SK-N-SH treated with all-trans-retinoic acid at 6 μM for 48 hours (cell line): ENCODE results near the gene UNC5B.

Source experiments
- ATAC-seq: fragments of 200-7000 bp; cut with Tn5 transposase; 3 replicates; pipeline ENCODE4 v1.9.1; 2020; ENCODE audit warnings: mild to moderate bottlenecking, moderate library complexity
- ARNTL ChIP-seq: fragments of 450-650 bp; formaldehyde crosslinking; IDR thresholded peaks from 2 replicates; pipeline ENCODE4 v1.5.0; 2020; ENCODE audit warnings: low read depth, mild to moderate bottlenecking, moderate library complexity, borderline replicate concordance
- BACH2 ChIP-seq: fragments of 250-450 bp; sonication (Bioruptor Pico); IDR thresholded peaks from 2 replicates; pipeline ENCODE4 v1.9.0; 2021; ENCODE audit warnings: mild to moderate bottlenecking, borderline replicate concordance
- CSDC2 ChIP-seq: fragments of 250-450 bp; sonication (Bioruptor Pico); IDR thresholded peaks from 2 replicates; pipeline ENCODE4 v1.5.0; 2020; ENCODE audit warnings: mild to moderate bottlenecking, moderate library complexity
- ESRRG ChIP-seq: fragments of 250-450 bp; sonication (Bioruptor Pico); IDR thresholded peaks from 2 replicates; pipeline ENCODE4 v1.6.1; 2021; ENCODE audit warnings: mild to moderate bottlenecking
- GLIS3 ChIP-seq: fragments of 250-450 bp; sonication (Bioruptor Pico); IDR thresholded peaks from 2 replicates; pipeline ENCODE4 v1.5.0; 2020; ENCODE audit warnings: mild to moderate bottlenecking, moderate library complexity
- ISL1 ChIP-seq: fragments of 250-450 bp; sonication (Bioruptor Pico); IDR thresholded peaks from 2 replicates; pipeline ENCODE4 v2.1.2; 2022; ENCODE audit warnings: mild to moderate bottlenecking, moderate library complexity
- OSR1 ChIP-seq: fragments of 250-450 bp; sonication (Bioruptor Pico); IDR thresholded peaks from 2 replicates; pipeline ENCODE4 v1.8.0; 2022; ENCODE audit warnings: moderate library complexity, mild to moderate bottlenecking, inconsistent platforms
- PPARA ChIP-seq: fragments of 250-450 bp; sonication (Bioruptor Pico); IDR thresholded peaks from 2 replicates; pipeline ENCODE4 v1.5.0; 2020; ENCODE audit warnings: mild to moderate bottlenecking, borderline replicate concordance
- RARB ChIP-seq: fragments of 250-450 bp; sonication (Bioruptor Pico); IDR thresholded peaks from 2 replicates; pipeline ENCODE4 v1.8.0; 2021; ENCODE audit warnings: mild to moderate bottlenecking, moderate library complexity
- SNAI2 ChIP-seq: fragments of 250-450 bp; sonication (Bioruptor Pico); IDR thresholded peaks from 2 replicates; pipeline ENCODE4 v1.5.0; 2020; ENCODE audit warnings: mild to moderate bottlenecking, moderate library complexity
- TCF4 ChIP-seq: fragments of 250-450 bp; sonication (Bioruptor Pico); IDR thresholded peaks from 2 replicates; pipeline ENCODE4 v1.8.0; 2021; ENCODE audit warnings: mild to moderate bottlenecking, moderate library complexity, borderline replicate concordance
- TOX ChIP-seq: fragments of 250-450 bp; sonication (Bioruptor Pico); IDR thresholded peaks from 2 replicates; pipeline ENCODE4 v1.8.0; 2021; ENCODE audit warnings: mild to moderate bottlenecking, moderate library complexity, borderline replicate concordance
- ZC3H10 ChIP-seq: fragments of 250-450 bp; sonication (Bioruptor Pico); IDR thresholded peaks from 2 replicates; pipeline ENCODE4 v1.5.1; 2021; ENCODE audit warnings: mild to moderate bottlenecking, moderate library complexity
- ZFP3 ChIP-seq: fragments of 250-450 bp; sonication (Bioruptor Pico); IDR thresholded peaks from 2 replicates; pipeline ENCODE4 v1.5.0; 2020; ENCODE audit warnings: mild to moderate bottlenecking, moderate library complexity
- ZFP30 ChIP-seq: fragments of 450-650 bp; formaldehyde crosslinking; IDR thresholded peaks from 2 replicates; pipeline ENCODE4 v1.5.0; 2022; ENCODE audit warnings: mild to moderate bottlenecking, moderate library complexity
- ZNF565 ChIP-seq: fragments of 450-650 bp; formaldehyde crosslinking; conservative IDR thresholded peaks from 2 replicates; pipeline ENCODE4 v1.5.0; 2020; ENCODE audit warnings: low read depth, mild to moderate bottlenecking, moderate library complexity
- ZNF70 ChIP-seq: fragments of 450-650 bp; formaldehyde crosslinking; IDR thresholded peaks from 2 replicates; pipeline ENCODE4 v1.5.0; 2020; ENCODE audit warnings: mild to moderate bottlenecking, moderate library complexity
- ZNF8 ChIP-seq: fragments of 450-650 bp; formaldehyde crosslinking; IDR thresholded peaks from 2 replicates; pipeline ENCODE4 v1.5.0; 2020; ENCODE audit warnings: mild to moderate bottlenecking, moderate library complexity
- TF ChIP-seq, protein P1 (sequence below): fragments of 250-450 bp; sonication (Bioruptor Pico); IDR thresholded peaks from 2 replicates; pipeline ENCODE4 v1.5.1; 2020; ENCODE audit warnings: low read depth, mild to moderate bottlenecking, moderate library complexity
- TF ChIP-seq, protein P2 (sequence below): fragments of 250-450 bp; sonication (Bioruptor Pico); IDR thresholded peaks from 2 replicates; pipeline ENCODE4 v1.8.0; 2021; ENCODE audit warnings: low read depth, mild to moderate bottlenecking, moderate library complexity, borderline replicate concordance
- TF ChIP-seq, protein P3 (sequence below): fragments of 250-450 bp; sonication (Bioruptor Pico); IDR thresholded peaks from 2 replicates; pipeline ENCODE4 v1.5.1; 2021; ENCODE audit warnings: mild to moderate bottlenecking, moderate library complexity
- TF ChIP-seq, protein P4 (sequence below): fragments of 250-450 bp; sonication (Bioruptor Pico); IDR thresholded peaks from 2 replicates; pipeline ENCODE4 v1.8.0; 2020; ENCODE audit warnings: mild to moderate bottlenecking, moderate library complexity, borderline replicate concordance

Gene UNC5B

DNA sequence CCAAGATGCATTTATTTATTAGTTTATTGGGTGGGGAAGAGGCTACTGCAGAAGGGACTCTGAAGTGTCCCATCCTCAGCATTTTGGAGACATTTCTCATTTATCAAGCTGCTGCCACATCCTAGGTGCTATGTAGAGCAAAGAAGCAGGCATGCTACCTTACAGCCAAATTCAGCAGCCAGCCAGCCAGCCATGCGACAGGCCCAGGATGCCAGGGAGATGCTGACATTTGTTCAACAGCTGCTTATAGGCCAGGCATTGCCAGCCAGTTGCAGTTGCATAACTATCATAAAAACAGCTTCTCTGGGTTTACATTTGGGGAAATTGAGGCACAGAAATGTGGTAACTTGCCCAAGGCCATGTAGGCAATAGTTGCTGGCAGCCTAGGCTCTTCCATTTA is 109.0 kb downstream of the UNC5B start (continued):
- TF ChIP-seq, protein P1, sequence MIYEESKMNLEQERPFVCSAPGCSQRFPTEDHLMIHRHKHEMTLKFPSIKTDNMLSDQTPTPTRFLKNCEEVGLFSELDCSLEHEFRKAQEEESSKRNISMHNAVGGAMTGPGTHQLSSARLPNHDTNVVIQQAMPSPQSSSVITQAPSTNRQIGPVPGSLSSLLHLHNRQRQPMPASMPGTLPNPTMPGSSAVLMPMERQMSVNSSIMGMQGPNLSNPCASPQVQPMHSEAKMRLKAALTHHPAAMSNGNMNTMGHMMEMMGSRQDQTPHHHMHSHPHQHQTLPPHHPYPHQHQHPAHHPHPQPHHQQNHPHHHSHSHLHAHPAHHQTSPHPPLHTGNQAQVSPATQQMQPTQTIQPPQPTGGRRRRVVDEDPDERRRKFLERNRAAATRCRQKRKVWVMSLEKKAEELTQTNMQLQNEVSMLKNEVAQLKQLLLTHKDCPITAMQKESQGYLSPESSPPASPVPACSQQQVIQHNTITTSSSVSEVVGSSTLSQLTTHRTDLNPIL (CRISPR knock-in tag), result no peak
- TF ChIP-seq PPARA (CRISPR knock-in tag) (no peak), TOX (CRISPR knock-in tag) (no peak), TCF4 (no peak), ZNF8 (CRISPR knock-in tag) (no peak), ZFP3 (CRISPR knock-in tag) (no peak), OSR1 (no peak)
- TF ChIP-seq, all 23 proteins: peak for 0

DNA sequence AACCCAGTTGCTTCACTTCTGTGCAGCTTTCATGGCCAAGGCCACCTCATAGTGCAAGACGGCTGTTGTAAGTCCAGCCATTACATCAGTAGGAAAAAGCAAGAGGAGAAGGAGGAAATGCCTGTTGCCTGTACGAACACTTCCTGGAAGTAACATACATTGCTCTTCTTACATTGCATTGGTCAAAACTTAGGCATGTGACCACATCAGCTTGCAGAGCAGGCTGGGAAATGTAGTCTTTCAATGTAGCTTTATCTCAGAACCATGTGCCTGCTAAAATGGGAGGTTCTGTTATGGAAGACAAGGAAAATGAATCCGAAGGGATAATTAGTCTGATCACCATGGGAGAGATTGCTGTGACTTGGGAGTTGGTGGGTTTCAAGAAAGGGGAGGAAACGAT is 111.0 kb downstream of the UNC5B start:
- TF ChIP-seq RARB (CRISPR knock-in tag), result no peak
- no peak for TF ChIP-seq SNAI2 (CRISPR knock-in tag)
- no peak for TF ChIP-seq ESRRG (CRISPR knock-in tag)
- no peak for TF ChIP-seq ZFP30
- no peak for TF ChIP-seq OSR1
- no peak for ATAC-seq

DNA sequence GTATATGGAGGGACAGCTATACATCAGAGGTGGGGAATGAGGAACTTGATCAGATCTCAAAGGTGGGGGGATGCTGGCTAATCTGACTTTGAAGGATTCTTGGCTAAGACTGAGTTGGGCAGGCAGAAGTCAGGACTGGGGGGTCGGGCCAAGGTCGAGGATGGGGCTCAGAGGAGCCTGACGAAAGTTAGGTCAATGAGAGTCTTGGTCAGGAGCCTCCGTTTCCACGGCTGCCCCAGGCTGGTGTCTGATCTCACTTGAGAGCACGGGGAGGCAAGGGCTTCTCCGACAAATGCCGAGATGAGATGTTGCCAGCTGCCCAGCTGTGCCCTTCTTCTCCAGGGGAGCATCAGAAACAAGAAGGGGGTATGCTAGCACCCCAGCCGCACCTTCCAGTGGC is 112.4 kb downstream of the UNC5B start:
- TF ChIP-seq PPARA (CRISPR knock-in tag), result no peak
- TF ChIP-seq, protein P2, sequence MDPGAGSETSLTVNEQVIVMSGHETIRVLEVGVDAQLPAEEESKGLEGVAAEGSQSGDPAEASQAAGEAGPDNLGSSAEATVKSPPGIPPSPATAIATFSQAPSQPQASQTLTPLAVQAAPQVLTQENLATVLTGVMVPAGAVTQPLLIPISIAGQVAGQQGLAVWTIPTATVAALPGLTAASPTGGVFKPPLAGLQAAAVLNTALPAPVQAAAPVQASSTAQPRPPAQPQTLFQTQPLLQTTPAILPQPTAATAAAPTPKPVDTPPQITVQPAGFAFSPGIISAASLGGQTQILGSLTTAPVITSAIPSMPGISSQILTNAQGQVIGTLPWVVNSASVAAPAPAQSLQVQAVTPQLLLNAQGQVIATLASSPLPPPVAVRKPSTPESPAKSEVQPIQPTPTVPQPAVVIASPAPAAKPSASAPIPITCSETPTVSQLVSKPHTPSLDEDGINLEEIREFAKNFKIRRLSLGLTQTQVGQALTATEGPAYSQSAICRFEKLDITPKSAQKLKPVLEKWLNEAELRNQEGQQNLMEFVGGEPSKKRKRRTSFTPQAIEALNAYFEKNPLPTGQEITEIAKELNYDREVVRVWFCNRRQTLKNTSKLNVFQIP, result no peak
- no peak for TF ChIP-seq TOX (CRISPR knock-in tag)
- TF ChIP-seq, protein P3, sequence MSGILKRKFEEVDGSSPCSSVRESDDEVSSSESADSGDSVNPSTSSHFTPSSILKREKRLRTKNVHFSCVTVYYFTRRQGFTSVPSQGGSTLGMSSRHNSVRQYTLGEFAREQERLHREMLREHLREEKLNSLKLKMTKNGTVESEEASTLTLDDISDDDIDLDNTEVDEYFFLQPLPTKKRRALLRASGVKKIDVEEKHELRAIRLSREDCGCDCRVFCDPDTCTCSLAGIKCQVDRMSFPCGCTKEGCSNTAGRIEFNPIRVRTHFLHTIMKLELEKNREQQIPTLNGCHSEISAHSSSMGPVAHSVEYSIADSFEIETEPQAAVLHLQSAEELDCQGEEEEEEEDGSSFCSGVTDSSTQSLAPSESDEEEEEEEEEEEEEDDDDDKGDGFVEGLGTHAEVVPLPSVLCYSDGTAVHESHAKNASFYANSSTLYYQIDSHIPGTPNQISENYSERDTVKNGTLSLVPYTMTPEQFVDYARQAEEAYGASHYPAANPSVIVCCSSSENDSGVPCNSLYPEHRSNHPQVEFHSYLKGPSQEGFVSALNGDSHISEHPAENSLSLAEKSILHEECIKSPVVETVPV, result no peak
- no peak for TF ChIP-seq RARB (CRISPR knock-in tag)
- no peak for TF ChIP-seq BACH2 (CRISPR knock-in tag)
- TF ChIP-seq, protein P4, sequence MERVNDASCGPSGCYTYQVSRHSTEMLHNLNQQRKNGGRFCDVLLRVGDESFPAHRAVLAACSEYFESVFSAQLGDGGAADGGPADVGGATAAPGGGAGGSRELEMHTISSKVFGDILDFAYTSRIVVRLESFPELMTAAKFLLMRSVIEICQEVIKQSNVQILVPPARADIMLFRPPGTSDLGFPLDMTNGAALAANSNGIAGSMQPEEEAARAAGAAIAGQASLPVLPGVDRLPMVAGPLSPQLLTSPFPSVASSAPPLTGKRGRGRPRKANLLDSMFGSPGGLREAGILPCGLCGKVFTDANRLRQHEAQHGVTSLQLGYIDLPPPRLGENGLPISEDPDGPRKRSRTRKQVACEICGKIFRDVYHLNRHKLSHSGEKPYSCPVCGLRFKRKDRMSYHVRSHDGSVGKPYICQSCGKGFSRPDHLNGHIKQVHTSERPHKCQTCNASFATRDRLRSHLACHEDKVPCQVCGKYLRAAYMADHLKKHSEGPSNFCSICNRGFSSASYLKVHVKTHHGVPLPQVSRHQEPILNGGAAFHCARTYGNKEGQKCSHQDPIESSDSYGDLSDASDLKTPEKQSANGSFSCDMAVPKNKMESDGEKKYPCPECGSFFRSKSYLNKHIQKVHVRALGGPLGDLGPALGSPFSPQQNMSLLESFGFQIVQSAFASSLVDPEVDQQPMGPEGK, result no peak
- TF ChIP-seq GLIS3 (CRISPR knock-in tag), result no peak
- TF ChIP-seq SNAI2 (CRISPR knock-in tag), result no peak
- TF ChIP-seq ZFP3 (CRISPR knock-in tag), result no peak
- no peak for TF ChIP-seq ESRRG (CRISPR knock-in tag)
- TF ChIP-seq ISL1 (CRISPR knock-in tag), result no peak
- no peak for TF ChIP-seq ZNF565 (CRISPR knock-in tag)
- no peak for ATAC-seq

DNA sequence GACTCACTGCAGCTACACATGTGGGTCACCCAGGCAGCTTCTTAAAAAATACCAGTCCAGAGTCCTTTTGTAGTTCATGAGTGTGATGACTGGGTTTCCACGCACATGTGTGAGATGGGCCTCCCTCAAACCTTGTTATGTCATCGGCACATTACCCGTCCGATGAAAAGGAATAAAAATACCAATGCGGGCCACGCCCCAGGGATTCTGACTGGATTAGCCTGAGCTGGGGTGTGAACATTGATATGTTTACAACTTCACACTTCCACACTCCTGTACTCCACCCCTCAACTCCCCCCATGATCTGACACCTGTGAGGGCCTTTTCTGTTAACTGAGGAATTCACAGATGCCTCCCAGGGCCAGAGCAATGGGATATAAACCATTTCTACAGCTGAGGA is 112.9 kb downstream of the UNC5B start:
- TF ChIP-seq ZNF8 (CRISPR knock-in tag) (no peak), SNAI2 (CRISPR knock-in tag) (no peak), PPARA (CRISPR knock-in tag) (no peak), BACH2 (CRISPR knock-in tag) (no peak), ZNF70 (CRISPR knock-in tag) (no peak), ARNTL (no peak), GLIS3 (CRISPR knock-in tag) (no peak), CSDC2 (CRISPR knock-in tag) (no peak), TOX (CRISPR knock-in tag) (no peak), ISL1 (CRISPR knock-in tag) (no peak), ZFP30 (no peak), ESRRG (CRISPR knock-in tag) (no peak), RARB (CRISPR knock-in tag) (no peak), OSR1 (no peak), TCF4 (no peak), ZC3H10 (CRISPR knock-in tag) (no peak)
- TF ChIP-seq, protein P1 (CRISPR knock-in tag), result no peak
- TF ChIP-seq, protein P2, result no peak
- TF ChIP-seq, protein P3, result no peak
- no peak for ATAC-seq
